OCI-LY3 (cell line): Measurements from ENCODE around the gene SERINC2.
"Not testable (repeated sequence)": the region's sequence is repeated elsewhere in the genome, so short reads cannot be mapped to it uniquely, and the experiment has no call there.

Experiments used
- H2AFZ ChIP-seq: fragments of 200-600, 300-600 bp; shearing (Covaris generic); 2 replicates; pipeline ENCODE4 v1.6.0; 2014; ENCODE audit warnings: antibody characterized with exemption, low read depth, low read length
- H3K27ac ChIP-seq: fragments of 200-600, 300-600 bp; sonication (generic); 2 replicates; pipeline ENCODE4 v1.5.1; 2014; ENCODE audit warnings: mild to moderate bottlenecking, low read length, moderate library complexity, mixed read lengths
- H3K27me3 ChIP-seq: fragments of 200-600, 300-600 bp; sonication (generic); 2 replicates; pipeline ENCODE4 v1.6.1; 2014; ENCODE audit warnings: low read depth, low read length, mixed read lengths
- H3K36me3 ChIP-seq: fragments of 200-600, 300-600 bp; sonication (generic); replicated peaks from 2 replicates; pipeline ENCODE3; 2014; ENCODE audit warnings: low read depth, low read length, mixed read lengths
- H3K4me1 ChIP-seq: fragments of 300-600, 200-600 bp; sonication (generic); 2 replicates; pipeline ENCODE4 v1.6.1; 2014; ENCODE audit warnings: low read length, mixed read lengths
- H3K4me2 ChIP-seq: fragments of 200-600, 300-600 bp; sonication (generic); 2 replicates; pipeline ENCODE4 v1.6.1; 2014; ENCODE audit warnings: low read length, mixed read lengths
- H3K4me3 ChIP-seq: fragments of 300-600, 200-600 bp; sonication (generic); 2 replicates; pipeline ENCODE4 v1.5.1; 2014; ENCODE audit warnings: antibody characterized with exemption, mild to moderate bottlenecking, low read length, moderate library complexity
- H3K79me2 ChIP-seq: fragments of 300-600, 200-600 bp; shearing (Covaris generic); 2 replicates; pipeline ENCODE4 v1.6.1; 2014; ENCODE audit warnings: mild to moderate bottlenecking, low read length, mixed read lengths
- H3K9ac ChIP-seq: fragments of 300-600, 200-600 bp; shearing (Covaris generic); 2 replicates; pipeline ENCODE4 v1.6.0; 2014; ENCODE audit warnings: mild to moderate bottlenecking, low read length, moderate library complexity
- H3K9me3 ChIP-seq: fragments of 200-600, 300-600 bp; shearing (Covaris generic); 2 replicates; pipeline ENCODE4 v1.6.1; 2014; ENCODE audit warnings: low read length, mixed read lengths; ENCODE audit not compliant: insufficient read depth
- H4K20me1 ChIP-seq: fragments of 200-600, 300-600 bp; sonication (generic); 2 replicates; pipeline ENCODE4 v1.6.1; 2016; ENCODE audit warnings: low read length, mixed read lengths; ENCODE audit not compliant: insufficient read depth
- CTCF ChIP-seq: fragments of 200-600, 300-600 bp; sonication (generic); IDR thresholded peaks from 2 replicates; pipeline ENCODE4 v1.5.1; 2014; ENCODE audit warnings: antibody characterized with exemption, low read length, low read depth
- EZH2phosphoT487 ChIP-seq: fragments of 200-600 bp; shearing (Covaris generic); IDR thresholded peaks from 2 replicates; pipeline ENCODE4 v1.6.1; 2018; ENCODE audit warnings: antibody characterized with exemption, mixed run types, low read depth

The SERINC2 gene

DNA sequence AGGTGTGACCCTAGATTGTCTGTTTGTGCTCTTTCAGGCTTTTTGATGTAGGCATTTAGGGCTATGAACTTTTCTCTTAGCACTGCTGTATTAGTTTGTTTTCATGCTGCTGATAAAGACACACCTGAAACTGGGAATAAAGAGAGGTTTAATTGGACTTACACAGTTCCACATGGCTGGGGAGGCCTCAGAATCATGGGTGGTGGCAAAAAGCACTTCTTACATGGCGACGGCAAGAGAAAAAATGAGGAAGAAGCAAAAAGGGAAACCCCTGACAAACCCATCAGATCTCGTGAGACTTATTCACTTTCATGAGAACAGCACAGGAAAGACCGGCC lies 59.3 kb downstream of the SERINC2 start:
- H3K9me3 ChIP-seq, H3K9ac ChIP-seq, H4K20me1 ChIP-seq, H3K4me3 ChIP-seq, H3K27ac ChIP-seq, H3K79me2 ChIP-seq, H3K27me3 ChIP-seq, H3K36me3 ChIP-seq, H3K4me2 ChIP-seq: not testable (repeated sequence)
- Histone ChIP-seq H3K4me1 (peaks cover 13% of the 10 kb centered on the region; the same call in 1 of the 2 replicates), H2AFZ (0 out of 2 replicates have a peak overlapping the region, but pooled peaks have one; percentile 39)

GRCh38 chr1:31472673-31473072 lies 59.7 kb downstream of the SERINC2 start:
- peaks cover 14% of the 10 kb centered on the region; the same call in 1 of the 2 replicates for H3K4me1 ChIP-seq
- H3K9me3 ChIP-seq, H3K27me3 ChIP-seq, H3K27ac ChIP-seq, H3K79me2 ChIP-seq, H3K9ac ChIP-seq, H3K4me2 ChIP-seq, H4K20me1 ChIP-seq, H3K36me3 ChIP-seq, H3K4me3 ChIP-seq: not testable (repeated sequence)
- H2AFZ ChIP-seq = 0 out of 2 replicates have a peak overlapping the region, but pooled peaks have one; percentile 39

DNA sequence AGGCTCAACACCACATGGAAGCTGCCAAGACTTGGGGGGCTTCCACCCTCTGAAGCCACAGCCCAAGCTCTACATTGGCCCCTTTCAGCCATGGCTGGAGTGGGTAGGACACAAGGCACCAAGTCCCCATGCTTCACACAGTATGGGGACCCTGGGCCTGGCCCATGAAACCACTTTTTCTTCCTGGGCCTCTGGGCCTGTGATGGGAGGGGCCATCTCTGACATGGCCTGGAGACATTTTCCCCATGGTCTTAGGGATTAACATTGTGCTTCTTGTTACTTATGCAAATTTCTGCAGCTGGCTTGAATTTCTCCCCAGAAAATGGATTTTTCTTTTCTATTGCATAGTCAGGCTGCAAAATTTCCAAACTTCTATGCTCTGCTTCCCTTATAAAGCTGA lies 60.5 kb downstream of the SERINC2 start:
- H3K9ac ChIP-seq, H2AFZ ChIP-seq, H4K20me1 ChIP-seq, H3K27me3 ChIP-seq, H3K4me2 ChIP-seq, H3K79me2 ChIP-seq, H3K4me3 ChIP-seq, H3K27ac ChIP-seq, H3K9me3 ChIP-seq, H3K36me3 ChIP-seq: not testable (repeated sequence)
- H3K4me1 ChIP-seq = peaks cover 14% of the 10 kb centered on the region; the same call in 1 of the 2 replicates

DNA sequence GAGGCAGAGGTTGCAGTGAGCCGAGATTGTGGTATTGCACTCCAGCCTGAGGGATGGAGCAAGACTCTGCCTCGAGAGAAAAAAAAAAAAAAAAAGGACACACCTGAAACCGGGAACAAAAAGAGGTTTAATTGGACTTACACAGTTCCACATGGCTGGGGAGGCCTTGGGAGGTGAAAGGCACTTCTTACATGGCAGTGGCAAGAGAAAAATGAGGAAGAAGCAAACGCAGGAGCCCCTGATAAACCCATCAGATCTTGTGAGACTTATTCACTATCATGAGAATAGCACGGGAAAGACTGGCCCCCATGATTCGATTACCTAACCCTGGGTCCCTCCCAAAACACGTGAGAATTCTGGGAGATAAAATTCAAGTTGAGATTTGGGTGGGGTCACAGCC lies 61.6 kb downstream of the SERINC2 start:
- not testable (repeated sequence) for H3K9me3 ChIP-seq, H3K27me3 ChIP-seq, H3K9ac ChIP-seq, H3K27ac ChIP-seq, H3K79me2 ChIP-seq, H4K20me1 ChIP-seq, H3K4me3 ChIP-seq, H3K36me3 ChIP-seq, H3K4me2 ChIP-seq, H2AFZ ChIP-seq
- H3K4me1 ChIP-seq = peaks cover 14% of the 10 kb centered on the region; the same call in 1 of the 2 replicates

DNA sequence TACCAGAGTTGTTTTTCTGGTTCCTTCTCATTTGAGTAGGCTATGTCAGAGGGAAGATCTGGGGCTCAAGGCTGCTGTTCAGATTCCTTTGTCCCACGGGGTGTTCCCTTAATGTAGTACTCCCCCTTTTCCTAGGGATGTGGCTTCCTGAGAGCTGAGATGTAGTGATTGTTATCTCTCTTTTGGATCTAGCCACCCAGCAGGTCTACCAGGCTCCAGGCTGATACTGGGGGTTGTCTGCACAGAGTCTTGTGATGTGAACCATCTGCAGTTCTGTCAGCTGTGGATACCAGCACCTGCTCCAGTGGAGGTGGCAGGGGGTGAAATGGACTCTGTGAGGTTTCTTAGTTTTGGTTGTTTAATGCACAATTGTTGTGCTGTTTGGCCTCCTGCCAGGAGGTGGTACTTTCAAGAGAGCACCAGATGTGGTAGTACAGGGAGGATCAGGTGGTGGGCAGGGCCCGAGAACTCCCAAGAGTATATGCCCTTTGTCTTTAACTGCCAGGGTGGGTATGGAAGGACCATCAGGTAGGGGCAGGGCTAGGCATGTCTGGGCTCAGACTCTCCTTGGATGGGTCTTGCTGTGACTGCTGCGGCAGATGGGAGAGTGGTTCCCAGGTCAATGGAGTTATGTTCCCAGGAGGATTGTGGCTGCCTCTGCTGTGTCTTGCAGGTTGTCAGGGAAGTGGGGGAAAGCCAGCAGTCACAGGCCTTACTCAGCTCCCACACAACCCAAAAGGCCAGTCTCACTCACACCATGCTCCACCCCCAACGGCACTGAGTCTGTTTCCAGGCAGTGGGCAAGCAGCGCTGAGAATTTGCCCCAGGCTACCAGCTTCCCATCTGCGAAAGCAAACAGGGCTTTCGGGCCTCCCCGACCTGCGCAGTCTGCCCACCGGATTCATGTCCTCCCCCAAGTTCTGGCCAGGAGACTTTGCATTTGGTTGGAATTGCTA lies 64.2 kb downstream of the SERINC2 start:
- no peak for TF ChIP-seq EZH2phosphoT487
- no peak for TF ChIP-seq CTCF
- H3K4me3 ChIP-seq = no peak overlapping the region

GRCh38 chr1:31478167-31478566 lies 65.2 kb downstream of the SERINC2 start:
- H3K9me3 ChIP-seq = no peaks in the 10 kb centered on the region
- H3K27ac ChIP-seq = no peak overlapping the region
- TF ChIP-seq EZH2phosphoT487 (no peak), CTCF (no peak)
- H3K79me2 ChIP-seq = no peaks in the 10 kb centered on the region
- no peak overlapping the region for H3K4me3 ChIP-seq
- H3K9ac ChIP-seq = no peak overlapping the region
- no peak overlapping the region for H2AFZ ChIP-seq
- no peaks in the 10 kb centered on the region for H4K20me1 ChIP-seq
- H3K4me1 ChIP-seq = peaks cover 25% of the 10 kb centered on the region
- no peaks in the 10 kb centered on the region for H3K27me3 ChIP-seq
- H3K4me2 ChIP-seq = no peak overlapping the region
- H3K36me3 ChIP-seq = no peaks in the 10 kb centered on the region

More for the DNA sequence above, 64.2 kb downstream of the SERINC2 start:
- Histone ChIP-seq H3K9me3 (no peaks in the 10 kb centered on the region), H3K4me1 (peaks cover 18% of the 10 kb centered on the region), H4K20me1 (no peaks in the 10 kb centered on the region), H3K4me2 (no peak overlapping the region), H3K9ac (no peak overlapping the region), H3K79me2 (no peaks in the 10 kb centered on the region), H3K36me3 (no peaks in the 10 kb centered on the region), H2AFZ (no peak overlapping the region), H3K27ac (no peak overlapping the region), H3K27me3 (no peaks in the 10 kb centered on the region)
